HG03439 (cell line): ENCODE data around the gene CD40.

Source experiments
- ATAC-seq: cut with Tn5 transposase; IDR thresholded peaks from one replicate; pipeline ENCODE4 v1.9.1; 2021; ENCODE audit warnings: mild to moderate bottlenecking, moderate library complexity; ENCODE audit not compliant: unreplicated experiment

Gene CD40

DNA sequence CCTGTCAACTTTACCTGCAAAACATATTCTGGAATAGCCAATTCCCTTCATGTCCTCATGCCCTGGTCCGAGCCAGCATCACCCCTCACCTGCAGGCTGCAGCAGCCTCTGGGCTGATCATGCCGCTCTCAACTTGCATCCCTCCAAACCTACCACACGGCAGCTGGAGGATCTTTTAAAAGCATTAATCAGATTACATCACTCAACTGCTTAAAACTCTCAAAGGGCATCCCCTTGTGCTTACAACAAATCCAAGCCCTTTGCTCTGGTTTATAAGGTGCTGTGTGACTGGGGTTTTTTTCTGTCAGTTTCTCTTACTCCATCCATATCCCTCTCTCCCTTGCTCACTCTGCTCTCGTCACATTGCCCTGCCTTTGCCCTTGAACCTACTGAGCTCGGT lies 24.0 kb downstream of the CD40 start:
- ATAC-seq = no peak

DNA sequence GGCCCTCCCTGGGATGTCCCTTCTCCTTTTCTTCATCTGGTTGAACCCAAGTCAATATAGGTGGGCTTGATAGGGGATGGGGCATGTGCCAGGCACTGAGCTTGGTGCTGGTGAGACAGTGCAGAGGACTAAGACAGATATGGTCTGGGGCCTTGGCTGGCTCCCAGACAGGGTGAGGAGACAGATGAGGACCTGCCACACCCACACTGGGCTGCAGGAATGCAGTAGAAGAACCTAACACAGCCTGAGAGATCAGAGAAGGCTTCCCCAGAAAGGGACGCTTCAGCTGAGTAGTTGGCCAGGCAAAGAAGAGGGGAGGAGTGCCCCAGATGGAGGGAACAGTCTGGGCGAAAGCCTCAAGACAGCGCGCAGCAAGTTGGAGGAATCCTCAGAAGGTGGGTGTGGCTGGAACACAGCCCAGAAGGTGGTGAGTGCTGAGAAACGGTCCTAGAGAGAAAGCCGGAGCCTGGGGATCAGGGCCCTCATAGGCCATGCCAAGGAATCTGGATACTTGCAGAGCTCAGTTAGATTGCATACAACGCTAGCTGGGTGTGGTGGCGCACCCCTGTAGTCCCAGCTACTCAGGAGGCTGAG lies 26.4 kb downstream of the CD40 start:
- ATAC-seq = no peak

DNA sequence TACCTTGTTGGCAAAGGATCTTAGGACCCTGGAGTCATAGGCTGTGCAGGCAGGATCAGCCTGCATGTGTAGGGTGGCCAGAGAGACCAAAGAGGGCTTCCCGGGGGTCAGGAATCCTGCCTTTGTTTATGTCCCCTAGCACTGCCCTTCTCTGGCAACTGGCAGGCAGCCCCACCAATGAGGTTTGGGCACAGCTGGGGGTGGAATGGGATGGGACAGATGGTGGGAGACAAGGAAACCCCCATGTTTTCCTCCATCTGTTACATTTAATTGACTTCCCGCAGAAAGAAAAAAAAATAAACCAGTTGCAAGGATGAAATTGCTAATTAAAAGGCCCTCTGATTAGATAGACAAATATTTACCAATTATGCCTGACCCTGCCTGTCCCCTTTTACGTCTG lies 27.6 kb downstream of the CD40 start:
- no peak for ATAC-seq

DNA sequence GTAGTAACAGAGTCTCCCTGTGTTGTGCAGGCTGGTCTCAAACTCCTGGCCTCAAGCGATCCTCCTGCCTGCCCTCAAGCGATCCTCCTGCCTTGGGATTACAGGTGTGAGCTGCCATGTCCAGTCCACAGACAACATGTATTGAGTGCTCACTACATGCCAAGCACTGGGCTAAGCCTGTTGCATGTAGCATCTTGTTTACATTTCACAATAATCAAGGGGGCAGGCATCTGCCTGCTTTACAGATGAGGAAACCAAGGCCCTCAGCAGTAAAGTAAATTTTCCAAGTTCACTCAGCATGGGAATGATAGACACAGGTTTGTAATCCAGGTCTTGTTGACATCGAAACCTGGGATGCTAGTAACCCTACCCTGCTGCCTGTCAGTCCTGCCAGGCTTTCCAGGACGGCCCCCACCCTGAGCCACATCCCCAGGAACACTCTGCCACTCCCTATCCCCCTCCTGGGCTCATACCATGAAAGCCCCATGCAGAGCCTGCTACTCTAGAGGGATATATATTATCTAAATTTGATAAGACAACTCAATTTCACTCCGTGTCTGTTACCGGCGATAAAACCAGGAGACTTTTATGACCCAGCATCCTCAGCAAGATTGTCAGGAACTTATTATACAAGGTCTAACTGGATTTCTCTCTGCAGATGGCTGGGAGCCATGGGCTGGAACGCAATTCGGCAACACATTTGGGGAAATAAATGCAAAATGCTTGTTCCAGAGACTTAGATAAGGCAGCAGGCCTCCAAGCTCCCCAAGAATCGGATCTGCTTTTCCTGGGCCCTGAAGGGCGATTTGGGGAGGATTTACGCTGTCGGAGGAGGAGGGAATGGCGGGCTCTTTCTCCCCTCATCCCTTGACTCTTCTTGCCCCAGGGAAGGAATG lies 30.4 kb downstream of the CD40 start:
- no peak for ATAC-seq

DNA sequence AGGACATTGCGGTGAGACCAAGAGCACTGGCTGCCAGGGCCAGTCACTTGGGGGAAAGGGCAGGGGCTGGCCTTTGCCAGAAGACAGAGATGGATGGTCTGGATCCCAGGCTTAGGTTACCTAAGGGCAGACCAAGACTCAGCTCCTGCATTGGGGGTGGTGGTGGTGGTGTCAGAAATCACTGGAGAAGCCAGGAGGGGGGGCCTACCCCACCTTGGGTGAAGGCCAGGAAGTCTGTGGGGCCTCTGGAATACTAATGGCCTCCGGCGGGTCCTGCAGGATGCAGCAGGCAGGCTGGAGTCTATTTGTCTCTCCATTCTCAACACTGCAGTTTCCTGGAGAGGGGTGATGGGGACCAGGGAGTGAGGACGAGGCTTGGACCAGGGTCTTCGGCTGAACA lies 32.8 kb downstream of the CD40 start:
- no peak for ATAC-seq

DNA sequence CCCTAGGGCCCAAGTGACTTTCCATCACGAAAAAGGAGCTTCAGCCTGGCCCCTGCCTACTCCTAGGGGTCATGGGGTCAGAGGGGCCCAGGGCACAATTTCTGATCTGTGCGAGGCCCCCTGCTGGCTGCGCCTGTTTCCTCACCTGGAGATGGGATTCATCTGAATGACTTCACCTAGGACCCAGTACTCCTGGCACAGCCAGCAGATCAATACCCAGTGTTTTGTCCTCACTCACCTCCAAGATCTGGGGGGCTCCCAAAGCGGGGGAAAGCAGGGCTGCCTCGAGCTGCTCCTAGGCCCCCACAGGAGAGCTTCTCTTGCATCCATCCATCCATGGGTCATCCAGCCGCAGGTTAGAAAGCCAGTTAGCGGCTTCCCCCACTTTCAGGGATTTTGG lies 33.8 kb downstream of the CD40 start:
- no peak for ATAC-seq

DNA sequence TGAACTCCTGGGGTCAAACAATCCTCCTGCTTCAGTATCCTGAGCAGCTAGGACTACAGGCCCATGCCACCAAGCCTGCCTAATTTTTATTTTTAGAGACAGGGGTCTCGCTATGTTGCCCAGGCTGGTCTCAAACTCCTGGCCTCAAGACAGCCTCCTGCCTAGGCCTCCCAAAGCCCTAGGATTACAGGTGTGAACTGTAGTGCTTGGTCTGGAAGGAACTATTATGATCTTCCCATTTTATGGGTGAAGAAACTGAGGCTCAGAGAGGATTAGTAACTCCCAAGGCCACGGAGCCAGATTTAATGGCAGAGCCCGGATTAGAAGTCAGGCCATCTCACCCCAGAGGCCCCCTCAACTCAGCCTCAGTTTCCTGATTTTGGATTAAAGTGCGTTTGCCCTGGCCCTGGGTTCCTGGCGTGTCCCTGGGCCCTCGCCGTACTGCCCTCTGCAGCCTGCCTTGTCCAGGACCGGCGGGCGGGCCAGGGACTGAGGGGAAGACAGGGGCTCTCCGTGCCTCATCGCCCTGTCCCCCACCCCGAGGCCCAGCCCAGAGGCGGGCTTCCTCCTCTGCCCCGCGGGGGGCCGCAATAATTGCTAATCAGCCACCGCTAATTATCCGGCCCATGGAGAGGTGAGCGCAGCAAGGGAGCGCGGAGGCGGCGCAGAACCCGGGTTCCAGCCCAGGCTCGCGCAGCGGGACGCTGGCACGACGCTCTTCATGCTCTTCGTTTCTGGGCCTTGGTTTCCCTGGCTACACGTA lies 34.9 kb downstream of the CD40 start:
- no peak for ATAC-seq

DNA sequence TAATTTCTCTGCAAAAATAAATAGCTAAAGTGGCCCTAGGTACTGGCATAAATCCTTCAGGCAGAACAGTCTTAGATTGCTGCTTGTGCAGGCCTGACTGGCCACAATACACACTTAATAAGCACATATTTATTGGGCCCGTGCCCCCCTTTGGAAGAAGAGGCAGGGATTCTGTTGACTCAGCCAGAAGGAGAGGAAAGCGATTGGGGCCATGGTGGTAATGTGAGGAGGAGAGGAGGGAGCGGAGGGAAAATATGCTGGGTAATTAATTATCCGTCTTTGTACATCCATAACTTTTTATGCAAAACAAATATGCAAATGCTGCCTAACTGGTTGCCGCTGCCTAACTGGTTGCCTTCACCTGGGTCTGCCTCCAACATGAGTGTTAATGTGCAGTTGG lies 36.2 kb downstream of the CD40 start:
- no peak for ATAC-seq

DNA sequence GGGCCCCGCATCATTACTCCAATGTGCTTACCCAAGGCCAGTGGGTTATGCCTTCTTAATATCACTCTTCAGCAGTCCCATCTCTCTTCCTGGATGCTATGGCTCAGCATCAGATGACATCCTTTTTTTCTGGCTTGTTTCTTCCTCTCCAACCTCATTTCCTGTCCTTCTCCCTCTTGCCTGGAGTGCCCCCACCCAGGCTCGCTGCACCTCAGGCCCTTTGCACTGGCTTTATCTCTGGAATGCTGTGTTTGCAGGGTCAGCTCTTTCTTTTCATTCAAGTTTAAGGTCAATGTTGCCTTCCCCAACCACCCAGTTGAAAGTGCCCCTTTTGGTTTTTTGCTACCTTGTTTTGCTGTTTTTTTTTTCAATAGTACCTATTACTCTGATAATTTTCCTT lies 36.7 kb downstream of the CD40 start:
- ATAC-seq = no peak

DNA sequence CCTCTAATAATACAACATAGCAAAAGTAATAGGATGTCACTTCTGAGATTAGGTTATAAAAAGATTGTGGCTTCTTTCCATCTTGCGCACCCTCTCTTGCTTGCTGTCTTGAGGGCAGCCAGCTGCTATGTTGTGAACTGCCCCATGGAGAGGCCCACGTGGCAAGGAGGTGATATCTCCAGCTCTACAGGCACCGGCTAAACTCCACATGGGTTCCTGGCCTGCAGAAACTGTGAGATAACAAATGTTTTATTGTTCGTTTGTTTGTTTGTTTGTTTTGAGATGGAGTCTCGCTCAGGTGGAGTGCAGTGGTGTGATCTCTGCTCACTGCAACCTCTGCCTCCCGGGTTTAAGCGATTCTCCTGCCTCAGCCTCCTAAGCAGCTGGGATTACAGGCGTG lies 38.0 kb downstream of the CD40 start:
- ATAC-seq = no peak

DNA sequence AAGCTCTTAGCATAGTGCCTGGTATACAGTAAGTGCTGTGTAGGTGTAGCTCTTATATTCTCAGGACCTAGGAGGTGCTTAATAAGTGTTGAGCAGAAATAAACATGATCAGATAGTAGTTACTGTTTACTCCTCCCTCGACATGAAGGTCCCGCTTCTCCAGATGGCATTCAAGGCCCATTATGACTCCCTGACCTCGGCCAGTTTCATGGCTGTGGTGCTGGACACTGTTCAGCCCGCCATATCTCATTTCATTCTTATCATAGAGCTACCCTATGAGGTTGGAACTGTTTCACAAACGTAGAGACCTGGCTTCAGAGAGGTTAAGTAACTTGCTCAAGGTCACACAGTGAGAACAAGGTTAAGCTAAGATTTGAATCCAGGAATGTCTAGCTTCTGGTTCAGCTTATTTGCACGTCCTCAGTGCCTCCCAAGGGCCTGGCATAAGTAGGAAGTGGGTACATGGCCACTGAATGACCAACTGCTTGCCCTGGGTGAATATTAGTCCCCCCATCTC lies 39.0 kb downstream of the CD40 start:
- ATAC-seq = no peak

DNA sequence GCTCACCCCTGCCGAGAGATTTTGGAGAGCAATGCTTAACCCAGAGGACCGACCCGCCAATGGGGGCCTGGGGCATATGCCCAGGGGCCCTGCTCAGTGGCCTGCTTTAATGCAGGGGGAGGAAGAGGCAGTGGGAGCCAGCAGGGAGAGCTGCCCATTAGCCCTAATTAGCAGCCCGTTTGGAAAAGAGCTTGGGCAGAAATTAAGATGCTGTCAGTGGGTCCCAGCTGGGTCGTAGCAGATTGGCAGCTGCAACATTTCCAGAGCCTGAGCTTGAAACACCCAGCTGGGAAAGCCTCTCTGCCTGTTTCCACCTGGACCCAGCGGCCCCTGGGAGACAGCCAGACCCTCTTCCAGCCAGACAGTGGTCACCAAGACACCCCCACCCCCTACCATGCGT lies 39.5 kb downstream of the CD40 start:
- ATAC-seq = no peak

DNA sequence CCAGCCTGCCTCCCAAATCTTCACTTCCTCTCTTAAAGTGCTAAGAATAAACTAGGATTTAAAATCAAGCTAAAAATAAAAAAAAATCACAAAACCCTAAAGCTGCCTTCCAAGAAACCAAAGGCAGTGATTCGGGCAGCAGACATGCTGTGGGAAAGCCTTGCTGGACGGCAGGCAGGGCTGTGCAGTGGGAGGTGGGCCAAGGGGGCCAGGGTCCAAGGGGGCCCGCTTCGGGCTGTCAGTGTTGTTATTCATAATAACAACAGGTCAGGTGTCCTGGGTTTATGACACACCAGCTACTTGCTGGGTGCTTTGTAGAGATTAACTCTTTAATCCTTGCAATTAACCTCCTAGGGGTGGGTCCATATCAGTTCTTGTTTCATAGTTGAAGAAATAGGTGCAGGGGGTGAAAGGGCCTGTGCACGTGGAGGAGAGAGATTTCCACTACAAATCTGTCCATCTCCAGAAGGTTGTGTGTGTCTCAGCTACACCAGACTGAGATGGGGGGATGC lies 40.4 kb downstream of the CD40 start:
- ATAC-seq = no peak

DNA sequence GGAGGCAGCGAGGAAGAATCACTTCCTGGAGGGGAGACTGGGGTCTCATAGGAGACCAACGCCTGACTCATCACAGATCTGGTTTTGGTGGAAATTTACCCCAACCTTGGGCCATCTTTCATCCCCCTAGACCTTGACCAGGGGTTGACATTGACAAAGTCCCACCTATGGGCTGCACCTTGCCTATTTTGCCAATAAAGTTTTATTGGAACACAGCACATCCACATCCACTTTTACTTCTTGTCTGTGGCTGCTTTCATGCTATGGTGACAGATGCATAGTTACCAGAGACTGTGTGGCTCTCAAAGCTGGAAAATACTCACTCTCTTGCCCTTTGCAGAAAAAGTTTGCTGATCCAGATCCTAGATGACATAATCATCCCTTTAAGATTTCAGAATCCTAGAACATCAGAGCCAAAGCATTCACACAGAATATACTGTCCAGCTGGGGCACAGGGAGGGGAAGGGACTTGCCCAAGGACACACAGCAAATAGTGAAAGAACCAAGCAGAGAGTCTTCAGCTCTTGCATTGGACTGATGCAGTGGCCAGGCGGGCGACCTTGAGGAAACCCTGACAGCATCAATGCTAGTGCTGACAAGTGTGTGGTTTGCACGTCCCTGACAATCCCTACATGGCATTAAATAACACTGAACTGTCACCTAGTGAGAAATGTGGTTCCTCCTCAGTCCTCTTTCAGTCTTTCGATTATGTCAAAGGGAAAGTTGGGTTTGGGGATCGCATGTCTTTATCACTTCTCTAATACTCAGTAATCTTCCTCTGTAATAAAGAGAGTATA lies 41.2 kb downstream of the CD40 start:
- no peak for ATAC-seq

DNA sequence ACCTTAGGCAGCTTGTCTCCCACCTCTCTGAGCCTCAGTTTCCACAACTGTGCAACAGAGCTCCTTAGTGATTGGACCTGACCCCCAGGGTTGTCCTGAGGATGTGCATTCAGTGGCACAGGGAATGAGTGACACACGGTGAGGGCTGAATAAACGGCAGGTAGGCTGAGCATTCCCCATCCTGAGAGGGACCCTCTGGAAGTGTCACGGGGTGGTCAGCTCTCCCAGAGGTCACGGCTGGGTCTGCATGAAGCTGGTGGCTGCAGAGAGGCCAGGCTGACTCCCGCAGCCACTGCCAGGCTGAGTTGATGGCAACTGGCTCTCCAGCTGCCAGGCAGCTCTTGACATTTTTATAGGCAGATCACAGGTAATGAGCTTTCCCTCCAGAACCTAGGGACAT lies 42.5 kb downstream of the CD40 start:
- no peak for ATAC-seq

DNA sequence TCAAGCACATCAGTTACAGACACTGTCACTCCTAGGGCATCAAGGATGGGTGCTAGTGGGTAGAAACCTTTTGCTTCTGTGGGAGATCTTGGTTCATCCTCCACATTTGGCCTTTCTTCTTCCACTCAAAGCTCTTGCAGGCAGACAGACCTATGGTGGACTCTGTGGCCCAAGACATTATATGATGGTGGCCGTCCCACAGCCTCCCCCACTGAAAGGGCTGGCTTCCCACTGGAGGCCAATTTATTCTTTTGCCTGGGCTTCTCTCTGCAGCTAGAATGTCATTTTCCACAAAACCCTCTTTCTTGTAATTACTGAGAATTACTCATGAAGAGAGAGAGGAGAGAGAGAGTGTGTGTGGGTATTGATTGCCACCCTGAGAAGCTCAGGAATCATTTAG lies 43.8 kb downstream of the CD40 start:
- ATAC-seq = no peak

DNA sequence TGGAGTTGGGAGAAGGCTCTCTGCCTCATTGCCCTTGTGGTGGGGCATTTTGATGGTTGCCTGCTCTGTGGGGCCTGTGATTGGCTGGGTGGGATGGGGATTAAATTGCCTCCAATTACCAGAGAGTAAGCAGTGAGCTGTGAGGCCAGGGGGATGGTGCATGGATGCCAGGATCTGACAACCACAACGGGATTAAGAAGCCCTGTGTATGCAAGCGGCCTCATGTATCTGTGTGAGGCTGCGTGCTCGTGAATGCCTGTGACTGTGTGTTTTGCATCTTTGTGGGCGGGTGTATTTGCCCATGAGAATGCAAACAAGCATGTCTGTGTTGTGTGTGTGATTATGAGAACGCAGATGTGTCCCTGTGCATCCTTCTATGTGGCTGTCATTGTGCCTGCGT lies 46.1 kb downstream of the CD40 start:
- ATAC-seq = no peak

DNA sequence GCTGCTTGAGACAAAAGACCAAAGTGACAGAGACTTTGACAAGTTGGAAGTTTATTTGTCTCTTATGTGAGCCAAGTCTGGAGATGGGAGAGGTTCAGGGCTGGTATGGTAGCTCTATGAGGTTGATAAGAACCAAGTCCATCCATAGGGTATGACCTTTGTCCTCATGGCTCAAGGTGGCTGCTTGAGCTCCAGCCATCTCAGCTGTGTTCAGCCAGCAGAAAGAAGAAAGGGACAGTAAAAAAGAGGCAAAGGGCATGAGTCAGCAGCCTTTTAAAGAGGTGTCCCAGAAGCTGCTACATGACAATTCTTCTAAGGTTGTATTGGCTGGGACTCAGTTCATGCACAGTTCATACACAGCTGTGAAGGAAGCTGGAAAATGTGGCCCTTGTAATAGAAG lies 49.0 kb downstream of the CD40 start:
- no peak for ATAC-seq

DNA sequence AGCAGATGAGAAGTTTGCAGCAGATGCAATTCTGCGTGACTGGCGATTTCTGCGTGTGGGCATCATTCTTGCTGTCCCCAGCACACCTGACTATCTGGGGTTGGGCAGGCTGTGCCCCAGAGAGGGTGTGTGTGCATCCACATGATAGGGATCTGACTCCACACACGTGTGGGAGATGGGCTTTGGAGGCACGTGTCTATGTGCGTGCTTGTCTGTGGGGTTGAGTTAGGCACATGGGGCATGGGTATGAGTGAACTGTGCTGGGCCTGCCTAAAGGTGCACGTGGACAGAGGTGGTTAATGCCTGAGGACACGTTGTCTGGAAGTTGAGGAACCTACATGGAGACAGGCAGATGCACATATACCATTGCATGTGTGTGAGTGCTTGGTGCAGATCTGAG lies 50.3 kb downstream of the CD40 start:
- ATAC-seq = no peak

DNA sequence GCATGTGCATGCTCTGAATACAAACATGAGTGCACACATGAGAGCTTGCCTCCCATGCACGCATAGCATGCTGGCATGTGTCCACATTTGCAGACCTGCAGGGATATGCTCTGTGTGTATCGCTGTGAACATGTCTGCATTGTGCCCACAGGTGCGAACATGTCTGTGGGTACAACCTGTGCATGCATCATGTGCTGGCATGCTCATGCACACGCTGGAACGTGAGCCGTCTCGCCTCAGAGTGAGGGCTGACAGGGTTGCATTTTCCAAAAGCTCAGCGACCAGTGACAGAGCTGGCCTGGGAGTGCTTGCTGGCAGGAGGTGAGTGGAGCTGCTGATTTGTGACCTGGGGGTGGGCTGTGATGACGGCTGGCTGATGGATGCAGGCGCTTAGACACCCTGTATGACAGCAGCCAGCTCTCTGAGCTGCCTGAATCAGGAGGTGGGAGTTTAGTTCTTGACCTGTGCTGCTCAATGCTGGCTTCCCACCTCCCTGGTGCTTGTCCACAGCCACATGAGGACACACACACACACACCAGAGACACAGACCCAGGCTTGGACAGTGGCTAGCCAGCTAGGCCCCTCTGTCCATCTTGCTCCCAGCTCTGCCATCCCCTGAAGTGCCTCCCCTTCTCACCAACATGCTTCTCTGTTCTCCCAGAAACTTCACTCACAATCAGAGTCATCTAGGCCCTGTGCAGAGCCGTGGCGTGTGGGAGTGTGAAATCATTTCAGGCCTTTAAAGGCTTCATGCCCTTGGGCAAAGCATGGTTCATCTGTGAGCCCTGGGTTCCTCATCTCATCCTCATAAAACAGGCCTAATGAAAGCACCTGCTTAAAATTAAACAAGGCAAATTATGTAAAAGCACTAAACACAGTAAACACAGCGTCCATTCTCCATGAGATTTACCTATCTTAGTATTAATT lies 51.4 kb downstream of the CD40 start:
- no peak for ATAC-seq
